ENCODE data around the gene TNFRSF9.

- TF ChIP-seq EP300 (conservative IDR thresholded peaks at IDR 0.05; ENCODE audit: poor library complexity, severe bottlenecking) (no peak), EZH2 (IDR thresholded peaks at IDR 0.05; ENCODE audit: borderline replicate concordance, insufficient read depth, low read length, poor library complexity, severe bottlenecking) (no peak), POLR2AphosphoS5 (IDR thresholded peaks at IDR 0.05) (no peak)
Measured at GRCh38 chr1:7980984-7981383, 40.3 kb upstream of the TNFRSF9 start.
